Cardiac muscle cell (in vitro differentiated cells and primary cell): ENCODE results near the gene NSD2. TPM values are rescaled to one million over a fixed set of nuclear protein-coding genes. Genes with fewer than 3 reads are reported as not detected.
"Not testable (repeated sequence)": the region's sequence is repeated elsewhere in the genome, so short reads cannot be mapped to it uniquely, and the experiment has no call there.

Experiments
- DNase-seq, 2 donors: peaks; one replicate each; pipeline versions ENCODE4 v3.0.0 to v3.0.0-alpha.2; 2010 to 2017; ENCODE audit warnings: low read depth in 1 of 2, low spot score in 1 of 2
- H3K27ac ChIP-seq: fragments of 200-600 bp; sonication (generic); 2 replicates; pipeline ENCODE4 v1.5.1; 2016
- H3K27me3 ChIP-seq: fragments of 200-600 bp; sonication (generic); 2 replicates; pipeline ENCODE4 v1.6.0; 2016; ENCODE audit warnings: control low read depth
- H3K36me3 ChIP-seq: fragments of 200-600 bp; sonication (generic); 2 replicates; pipeline ENCODE4 v1.5.1; 2016; ENCODE audit warnings: control low read depth
- H3K4me1 ChIP-seq: fragments of 200-600 bp; sonication (generic); 2 replicates; pipeline ENCODE4 v1.8.1; 2017; ENCODE audit warnings: low read depth, mild to moderate bottlenecking, mixed run types
- H3K4me3 ChIP-seq: fragments of 200-600 bp; sonication (generic); 2 replicates; pipeline ENCODE4 v1.5.1; 2016; ENCODE audit warnings: mild to moderate bottlenecking
- H3K9me3 ChIP-seq: fragments of 200-600 bp; sonication (generic); 2 replicates; pipeline ENCODE4 v1.5.1; 2017; ENCODE audit warnings: low read depth, mild to moderate bottlenecking, control low read depth
- polyA plus RNA-seq: library from polyadenylated mRNA; unstranded; fragments of >200 nt; fragmentation: Nextera tagmentation; extraction: Ambion mirVana; gene quantifications from 2 replicates; pipeline ENCODE4 v1.2.1, GENCODE V29; 2016
- total RNA-seq: library from RNA; depleted of rRNA; stranded (reverse); fragments of >200 nt; gene quantifications from 2 replicates; pipeline ENCODE4 v1.2.3, GENCODE V29; 2016
- TF ChIP-seq, protein P1 (sequence below): IDR thresholded peaks from 2 replicates; pipeline ENCODE4 v1.5.1; 2012; ENCODE audit warnings: low read depth, mild to moderate bottlenecking, low read length

Gene NSD2
- total and polyA plus RNA-seq, 2 experiments from 2014 or later = 49.0 to 91.3 TPM

DNA sequence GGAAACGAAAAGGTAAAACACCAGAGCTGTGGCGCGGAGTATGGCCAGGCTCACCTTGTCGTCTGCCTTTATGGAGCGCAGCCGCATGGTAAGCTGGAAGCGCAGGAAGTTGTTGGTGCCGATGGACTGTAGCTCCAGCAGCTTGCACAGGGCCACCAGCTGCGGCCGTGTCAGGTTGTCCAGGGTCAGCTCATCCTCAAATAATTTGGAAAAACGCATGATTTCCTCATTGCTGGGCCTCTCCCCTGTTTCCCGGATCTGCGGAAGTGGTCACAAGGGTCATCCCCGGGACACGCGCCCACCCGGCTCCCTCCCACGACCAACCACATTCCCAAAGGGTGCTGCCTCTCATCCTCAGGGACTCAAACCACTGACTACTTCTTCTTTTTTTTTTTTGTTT lies 38.5 kb upstream of the NSD2 start:
- DNase-seq = no peak
- H3K4me1 ChIP-seq = peaks cover 7% of the 10 kb centered on the region
- TF ChIP-seq, protein P1, sequence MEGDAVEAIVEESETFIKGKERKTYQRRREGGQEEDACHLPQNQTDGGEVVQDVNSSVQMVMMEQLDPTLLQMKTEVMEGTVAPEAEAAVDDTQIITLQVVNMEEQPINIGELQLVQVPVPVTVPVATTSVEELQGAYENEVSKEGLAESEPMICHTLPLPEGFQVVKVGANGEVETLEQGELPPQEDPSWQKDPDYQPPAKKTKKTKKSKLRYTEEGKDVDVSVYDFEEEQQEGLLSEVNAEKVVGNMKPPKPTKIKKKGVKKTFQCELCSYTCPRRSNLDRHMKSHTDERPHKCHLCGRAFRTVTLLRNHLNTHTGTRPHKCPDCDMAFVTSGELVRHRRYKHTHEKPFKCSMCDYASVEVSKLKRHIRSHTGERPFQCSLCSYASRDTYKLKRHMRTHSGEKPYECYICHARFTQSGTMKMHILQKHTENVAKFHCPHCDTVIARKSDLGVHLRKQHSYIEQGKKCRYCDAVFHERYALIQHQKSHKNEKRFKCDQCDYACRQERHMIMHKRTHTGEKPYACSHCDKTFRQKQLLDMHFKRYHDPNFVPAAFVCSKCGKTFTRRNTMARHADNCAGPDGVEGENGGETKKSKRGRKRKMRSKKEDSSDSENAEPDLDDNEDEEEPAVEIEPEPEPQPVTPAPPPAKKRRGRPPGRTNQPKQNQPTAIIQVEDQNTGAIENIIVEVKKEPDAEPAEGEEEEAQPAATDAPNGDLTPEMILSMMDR = no peak
- no peaks in the 10 kb centered on the region for H3K9me3 ChIP-seq
- H3K4me3 ChIP-seq = no peak overlapping the region
- no peaks in the 10 kb centered on the region for H3K27me3 ChIP-seq
- peaks cover 10% of the 10 kb centered on the region for H3K36me3 ChIP-seq
- no peak overlapping the region for H3K27ac ChIP-seq

DNA sequence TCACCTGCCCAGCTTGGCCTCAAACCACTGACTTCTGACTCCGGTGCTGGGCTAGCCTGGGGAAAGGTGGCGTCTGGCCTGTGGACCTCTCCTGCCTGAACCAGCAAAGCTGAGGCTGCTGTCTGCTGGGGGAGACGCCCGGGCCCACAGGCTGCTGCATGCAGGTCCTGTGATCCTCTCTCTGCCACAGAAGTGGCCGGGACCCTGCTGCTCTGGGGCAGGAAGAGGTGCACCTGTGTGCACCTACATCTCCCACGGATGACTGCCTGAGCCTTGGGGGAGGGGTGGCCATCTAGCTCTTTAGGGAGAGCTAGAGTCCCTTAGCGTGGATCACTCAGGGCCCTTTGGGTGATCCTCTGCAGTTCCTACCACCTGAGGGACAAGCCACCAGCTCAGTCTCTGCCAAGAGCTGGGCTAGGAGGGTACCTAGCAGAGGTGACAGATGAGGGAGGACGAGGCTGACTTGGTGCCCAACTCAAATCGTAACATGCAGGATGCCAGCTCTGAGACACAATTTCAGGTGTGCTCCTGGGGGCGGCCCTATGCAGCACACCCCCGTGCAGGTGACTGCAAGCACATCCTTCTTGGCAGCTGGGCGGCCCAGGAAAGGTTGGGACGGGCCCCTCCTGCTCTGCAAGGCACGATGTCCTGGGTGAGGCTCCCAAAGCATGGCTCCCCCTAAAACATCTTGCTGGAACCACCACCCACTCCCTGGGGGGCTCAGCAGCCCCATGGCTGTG lies 37.7 kb upstream of the NSD2 start:
- H3K27me3 ChIP-seq = no peaks in the 10 kb centered on the region
- H3K9me3 ChIP-seq = no peaks in the 10 kb centered on the region
- peaks cover 7% of the 10 kb centered on the region for H3K4me1 ChIP-seq
- peaks cover 10% of the 10 kb centered on the region for H3K36me3 ChIP-seq
- peak overlapping the region; percentile 79 for H3K27ac ChIP-seq
- no peak overlapping the region for H3K4me3 ChIP-seq
- DNase-seq = no peak
- TF ChIP-seq, protein P1 = no peak

DNA sequence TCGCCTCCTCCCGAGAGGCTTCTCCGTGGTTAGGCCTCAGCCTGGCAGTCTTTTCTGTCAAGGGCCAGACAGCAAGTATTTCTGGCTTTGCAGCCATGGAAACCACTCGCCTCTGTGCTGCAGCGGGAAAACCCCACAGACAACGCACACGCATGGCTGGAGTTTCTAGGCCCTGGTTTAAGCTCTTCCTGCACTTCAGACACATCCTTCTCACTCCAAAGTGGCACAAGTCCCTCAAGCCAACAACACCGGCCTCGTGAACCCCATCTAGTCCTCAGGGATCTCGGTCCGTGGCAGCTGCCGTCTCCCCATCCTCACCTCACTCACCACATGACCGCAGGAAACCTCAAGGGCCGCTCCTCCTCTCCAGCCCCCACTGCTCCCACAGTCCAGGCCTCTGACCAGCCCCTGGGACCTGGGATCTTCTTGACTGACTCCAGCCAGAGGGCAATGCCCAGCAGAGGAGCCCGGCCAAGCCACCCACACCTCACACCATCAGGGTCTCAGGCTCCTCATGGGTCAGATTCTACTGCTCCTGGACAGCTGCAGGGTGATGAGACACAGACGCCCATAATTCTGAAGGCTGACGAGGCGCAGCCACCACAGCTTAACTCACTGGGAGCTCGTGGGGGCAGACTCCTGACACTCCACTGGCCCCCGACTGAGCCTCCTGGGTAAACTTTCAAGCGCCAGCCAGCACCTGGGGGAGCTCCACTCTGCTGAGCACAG lies 37.0 kb upstream of the NSD2 start:
- peak overlapping the region; percentile 79 for H3K27ac ChIP-seq

DNA sequence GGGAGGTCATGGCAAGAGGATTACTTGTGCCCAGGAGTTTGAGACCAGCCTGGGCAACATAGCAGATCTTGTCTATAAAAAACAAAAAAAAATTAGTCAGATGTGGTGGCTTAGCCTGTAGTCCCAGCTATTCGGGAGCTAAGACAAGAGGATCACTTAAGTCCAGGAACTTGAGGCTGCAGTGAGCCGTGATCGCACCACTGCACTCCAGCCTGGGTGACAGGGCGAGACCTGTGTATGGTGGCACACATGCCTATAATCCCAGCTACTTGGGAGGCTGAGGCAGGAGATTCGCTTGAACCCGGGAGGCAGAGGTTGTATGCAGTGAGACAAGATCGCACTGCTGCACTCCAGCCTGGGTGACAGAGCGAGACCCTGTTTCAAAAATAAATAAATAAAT lies 35.4 kb upstream of the NSD2 start:
- not testable (repeated sequence) for H3K27ac ChIP-seq, DNase-seq, H3K4me3 ChIP-seq, H3K4me1 ChIP-seq, H3K9me3 ChIP-seq, H3K27me3 ChIP-seq
- peaks cover 20% of the 10 kb centered on the region for H3K36me3 ChIP-seq

More for the DNA sequence above, 37.0 kb upstream of the NSD2 start:
- TF ChIP-seq, protein P1 = no peak
- DNase-seq = peak in 1 of 2 donors; percentile 25
- no peak overlapping the region for H3K4me3 ChIP-seq
- peaks cover 14% of the 10 kb centered on the region for H3K36me3 ChIP-seq
- H3K9me3 ChIP-seq = no peaks in the 10 kb centered on the region
- H3K27me3 ChIP-seq = no peaks in the 10 kb centered on the region
- peaks cover 7% of the 10 kb centered on the region for H3K4me1 ChIP-seq

DNA sequence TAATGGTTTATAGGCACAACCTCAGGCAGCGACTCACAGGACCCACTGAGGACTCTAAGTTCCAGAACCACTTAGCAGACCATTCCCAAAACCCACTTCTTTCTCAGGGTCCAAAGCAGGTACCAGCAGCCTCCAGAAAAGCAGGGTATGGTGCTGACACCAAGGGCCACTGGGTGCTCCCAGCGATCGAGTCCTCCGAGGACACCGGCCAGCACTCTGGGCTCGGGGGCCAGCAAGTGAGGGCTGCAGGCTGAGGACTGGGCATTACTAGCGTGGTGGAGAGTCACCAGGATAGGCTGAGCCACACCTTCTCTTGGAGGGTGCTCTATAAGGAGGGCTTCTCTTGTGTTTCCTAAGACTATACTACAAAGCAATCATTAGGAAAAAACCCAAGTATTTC lies 34.5 kb upstream of the NSD2 start:
- TF ChIP-seq, protein P1 = no peak
- Histone ChIP-seq H3K27me3 (no peaks in the 10 kb centered on the region), H3K4me1 (peaks cover 7% of the 10 kb centered on the region), H3K9me3 (no peaks in the 10 kb centered on the region), H3K36me3 (peaks cover 14% of the 10 kb centered on the region), H3K4me3 (no peak overlapping the region), H3K27ac (no peak overlapping the region)
- DNase-seq = no peak

DNA sequence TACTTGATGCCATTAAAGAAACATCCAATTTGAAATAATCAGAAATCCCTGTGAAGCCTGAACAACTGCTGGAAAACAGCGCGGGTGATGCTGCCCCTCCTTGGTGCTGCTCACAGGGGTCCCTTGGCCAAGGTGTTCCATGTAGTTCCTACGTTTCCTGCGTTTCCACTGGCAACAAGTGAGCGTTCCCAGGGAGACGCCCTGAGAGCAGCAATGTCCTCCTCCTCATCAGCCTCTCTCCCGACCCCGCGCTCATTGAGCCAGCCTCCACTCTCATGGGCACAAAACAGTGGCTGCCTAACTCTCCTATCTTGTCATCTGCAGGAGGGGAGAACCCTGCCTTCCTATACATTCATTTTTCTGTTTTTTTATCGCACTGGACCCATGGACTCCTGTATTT lies 34.1 kb upstream of the NSD2 start:
- TF ChIP-seq, protein P1 = no peak
- Histone ChIP-seq H3K27me3 (no peaks in the 10 kb centered on the region), H3K4me3 (no peak overlapping the region), H3K27ac (no peak overlapping the region), H3K4me1 (peaks cover 7% of the 10 kb centered on the region), H3K36me3 (peaks cover 14% of the 10 kb centered on the region), H3K9me3 (no peaks in the 10 kb centered on the region)
- DNase-seq = no peak
